ENCODE results near the gene PCK2. TPM values are rescaled to one million over a fixed set of nuclear protein-coding genes. Genes with fewer than 3 reads are reported as not detected.

The PCK2 gene
- total and polyA plus RNA-seq, 2 donors (not counting 3 experiments of a cell fraction or from before 2014, with no cell fraction given): 23.5 to 24.5 TPM

GRCh38 chr14:24080888-24081738, 13.0 kb upstream of the PCK2 start:
- intact Hi-C loops (cut with micrococcal nuclease): no loop called here
- Histone ChIP-seq H3K4me3 (replicated peaks in 1 of 3; ENCODE audit: insufficient read depth in 1 of 3, low read depth in 1 of 3, low read length in 3 of 3) (peak overlapping the region; percentile 1 to 31 (median 25)), H3K9ac (replicated peaks; ENCODE audit: extremely low read depth, insufficient read depth, low read length) (no peak overlapping the region), H3K4me1 (ENCODE audit: control insufficient read depth, extremely low read depth, insufficient read depth, low read length) (no peaks in the 10 kb centered on the region), H3K27me3 (ENCODE audit: control insufficient read depth in 2 of 2, insufficient read depth in 2 of 2, low read length in 2 of 2) (peaks cover 28 to 35% of the 10 kb centered on the region in 2 experiments), H2AFZ (ENCODE audit: low read depth, low read length) (peak overlapping the region; percentile 46), H3K4me2 (ENCODE audit: insufficient read depth, low read length) (peak overlapping the region; percentile 77), H3K9me1 (replicated peaks; ENCODE audit: control insufficient read depth, extremely low read depth, insufficient read depth, low read length) (no peaks in the 10 kb centered on the region), H4K20me1 (replicated peaks; ENCODE audit: control insufficient read depth, extremely low read depth, insufficient read depth, low read length) (no peaks in the 10 kb centered on the region), H3K27ac (ENCODE audit: insufficient read depth, low read depth, low read length) (no peak overlapping the region), H3K36me3 (ENCODE audit: control insufficient read depth in 2 of 2, extremely low read depth in 1 of 2, insufficient read depth in 2 of 2, low read length in 2 of 2) (no peaks in the 10 kb centered on the region), H3K9me3 (replicated peaks; ENCODE audit: control insufficient read depth, insufficient read depth, low read length) (no peaks in the 10 kb centered on the region), H3K79me2 (ENCODE audit: control insufficient read depth, insufficient read depth, low read length) (no peaks in the 10 kb centered on the region)
- ChIA-PET POLR2A (no interaction called here), CTCF (interaction anchor here (1.1 to 5.7 kb wide), 8 partner anchors 10 to 80 kb away, joined by 3 to 51 read pairs (median 6); partner anchors contain the start of genes CPNE6, DCAF11, IRF9 and NRL)
- BruUV-seq (replicated peaks): no TSS peak
- TF ChIP-seq EZH2 (IDR thresholded peaks at IDR 0.05; ENCODE audit: borderline replicate concordance, low read depth, low read length, severe bottlenecking): peak; percentile 81
- no peak for TF ChIP-seq POLR2A (IDR thresholded peaks at IDR 0.05; ENCODE audit: low read depth, low read length)
- FAIRE-seq (no peak), DNase-seq (ENCODE audit: low read depth, low spot score) (peak; percentile 7)
- dilution Hi-C loops (cut with MboI; ENCODE audit: extremely low pct_ligation_motif_present, low sequenced_read_pairs): no loop called here

GRCh38 chr14:24081739-24082211, 12.3 kb upstream of the PCK2 start:
- POLR2A ChIA-PET: interaction anchor here (0.5 kb wide), 1 partner anchor 899 kb away, joined by 10 read pairs; no protein-coding TSS in a partner anchor
- CTCF ChIA-PET: interaction anchor here (1.2 to 5.7 kb wide), 6 partner anchors 10 to 27 kb away, joined by 3 to 51 read pairs (median 11); partner anchors contain the start of gene CPNE6
- no peak overlapping the region for H3K4me2 ChIP-seq (ENCODE audit: insufficient read depth, low read length)
- peaks cover 28 to 35% of the 10 kb centered on the region in 2 experiments for H3K27me3 ChIP-seq (ENCODE audit: control insufficient read depth in 2 of 2, insufficient read depth in 2 of 2, low read length in 2 of 2)
- BruUV-seq (replicated peaks): no TSS peak
- H3K36me3 ChIP-seq (ENCODE audit: control insufficient read depth in 2 of 2, extremely low read depth in 1 of 2, insufficient read depth in 2 of 2, low read length in 2 of 2): no peaks in the 10 kb centered on the region
- H3K9me1 ChIP-seq (replicated peaks; ENCODE audit: control insufficient read depth, extremely low read depth, insufficient read depth, low read length): no peaks in the 10 kb centered on the region
- intact Hi-C loops (cut with micrococcal nuclease) (no loop called here), dilution Hi-C loops (cut with MboI; ENCODE audit: extremely low pct_ligation_motif_present, low sequenced_read_pairs) (no loop called here)
- H4K20me1 ChIP-seq (replicated peaks; ENCODE audit: control insufficient read depth, extremely low read depth, insufficient read depth, low read length): no peaks in the 10 kb centered on the region
- H3K9ac ChIP-seq (replicated peaks; ENCODE audit: extremely low read depth, insufficient read depth, low read length): no peak overlapping the region
- TF ChIP-seq EZH2 (IDR thresholded peaks at IDR 0.05; ENCODE audit: borderline replicate concordance, low read depth, low read length, severe bottlenecking): peak; percentile 37
- TF ChIP-seq MAX (IDR thresholded peaks at IDR 0.05; ENCODE audit: insufficient read depth, insufficient read length): no peak
- H3K4me3 ChIP-seq (replicated peaks in 1 of 3; ENCODE audit: insufficient read depth in 1 of 3, low read depth in 1 of 3, low read length in 3 of 3): no peak overlapping the region
- no peak overlapping the region for H2AFZ ChIP-seq (ENCODE audit: low read depth, low read length)
- no peaks in the 10 kb centered on the region for H3K4me1 ChIP-seq (ENCODE audit: control insufficient read depth, extremely low read depth, insufficient read depth, low read length)
- H3K79me2 ChIP-seq (ENCODE audit: control insufficient read depth, insufficient read depth, low read length): no peaks in the 10 kb centered on the region
- H3K27ac ChIP-seq (ENCODE audit: insufficient read depth, low read depth, low read length): no peak overlapping the region
- no peaks in the 10 kb centered on the region for H3K9me3 ChIP-seq (replicated peaks; ENCODE audit: control insufficient read depth, insufficient read depth, low read length)
- DNase-seq (ENCODE audit: low read depth, low spot score): no peak
- no peak for FAIRE-seq
